NCI-H226 (cell line): ENCODE data around the gene HSF2.
"Not testable (repeated sequence)": the region's sequence is repeated elsewhere in the genome, so short reads cannot be mapped to it uniquely, and the experiment has no call there.

ENCODE experiments used
- DNase-seq: peaks from one replicate; pipeline ENCODE4 v3.0.0-alpha.2; 2015

Gene HSF2

DNA sequence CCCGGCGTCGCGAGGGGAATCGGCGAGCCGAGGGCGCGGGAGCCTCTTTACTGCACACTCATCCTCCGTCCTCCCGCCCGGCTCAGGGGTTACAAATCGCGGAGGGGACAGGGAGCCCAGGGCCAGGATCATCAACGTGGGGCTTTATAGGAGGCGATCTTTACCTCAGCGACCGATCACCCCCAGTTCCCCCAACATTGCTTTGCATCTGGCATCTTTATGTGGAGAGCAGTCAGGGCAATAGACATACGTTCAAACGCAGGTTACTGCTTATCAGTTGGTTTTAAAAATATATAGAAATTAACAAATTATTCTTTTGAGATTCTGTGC lies 634 bp downstream of the HSF2 start:
- DNase-seq: no peak

DNA sequence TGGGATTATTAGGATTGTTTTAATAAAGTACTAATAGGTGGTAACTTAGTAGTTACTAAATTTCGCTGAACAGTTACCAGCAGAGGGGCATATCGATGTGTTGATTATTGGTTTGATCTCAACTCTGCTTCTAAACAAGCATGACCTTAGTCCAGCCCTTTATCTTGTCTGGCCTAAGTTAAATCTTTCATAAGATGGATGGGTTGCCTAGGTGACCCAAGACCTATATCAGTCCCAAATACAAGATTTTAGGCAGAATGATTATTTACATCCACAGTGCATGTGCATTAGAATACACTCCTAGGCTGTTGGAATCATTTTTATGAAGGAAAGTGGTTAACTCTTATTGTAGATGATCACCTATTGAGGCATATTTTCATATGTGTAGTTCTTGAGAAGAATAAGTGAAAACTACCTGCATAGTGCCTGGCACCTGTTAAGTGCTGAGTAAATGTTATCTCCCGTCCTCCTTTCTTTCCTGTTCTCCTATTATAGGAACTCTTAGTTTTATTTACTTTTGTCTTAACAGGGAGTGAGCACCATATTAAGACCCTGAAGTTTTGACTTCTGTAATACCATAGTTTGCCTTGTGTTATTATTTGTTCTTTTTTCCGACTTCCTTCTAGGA lies 1.1 kb downstream of the HSF2 start:
- no peak for DNase-seq

DNA sequence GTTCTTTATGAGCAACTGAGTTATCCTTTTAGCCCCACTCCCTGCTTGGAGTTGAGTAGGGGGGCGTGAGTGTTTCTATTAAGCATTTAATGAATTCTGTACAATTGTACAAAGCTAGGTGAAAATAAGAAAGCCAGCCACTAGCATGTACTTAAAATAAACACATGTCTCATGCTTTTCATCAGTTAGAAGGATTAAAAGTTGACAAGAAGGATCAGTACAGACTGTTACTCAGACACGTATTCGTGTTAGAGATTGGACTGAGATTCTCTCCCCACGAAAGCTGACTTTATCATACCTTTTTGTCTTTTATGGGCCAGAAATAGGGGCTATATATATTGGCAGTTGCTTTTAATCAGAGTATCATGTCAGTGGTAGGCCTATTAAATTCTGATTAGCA lies 1.7 kb downstream of the HSF2 start:
- DNase-seq: no peak

DNA sequence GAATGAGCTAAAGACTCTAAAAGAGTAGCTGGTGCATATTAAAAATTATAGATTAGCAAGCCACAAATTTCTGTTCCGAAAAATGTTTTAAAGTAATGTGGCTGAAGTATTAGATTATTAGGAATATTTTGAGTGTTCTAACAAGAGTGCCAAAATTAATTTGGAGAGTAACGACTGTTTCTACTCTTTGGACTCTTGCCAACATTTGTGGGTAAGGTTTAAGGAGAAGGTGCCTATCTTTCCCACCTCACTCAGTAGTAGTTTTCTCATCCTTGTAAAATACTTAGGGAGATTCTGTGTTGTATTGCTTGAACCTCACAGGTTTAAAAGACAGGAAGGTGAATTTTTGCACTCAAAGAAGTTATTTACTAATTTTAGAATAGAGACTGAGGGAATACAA lies 5.0 kb downstream of the HSF2 start:
- no peak for DNase-seq

DNA sequence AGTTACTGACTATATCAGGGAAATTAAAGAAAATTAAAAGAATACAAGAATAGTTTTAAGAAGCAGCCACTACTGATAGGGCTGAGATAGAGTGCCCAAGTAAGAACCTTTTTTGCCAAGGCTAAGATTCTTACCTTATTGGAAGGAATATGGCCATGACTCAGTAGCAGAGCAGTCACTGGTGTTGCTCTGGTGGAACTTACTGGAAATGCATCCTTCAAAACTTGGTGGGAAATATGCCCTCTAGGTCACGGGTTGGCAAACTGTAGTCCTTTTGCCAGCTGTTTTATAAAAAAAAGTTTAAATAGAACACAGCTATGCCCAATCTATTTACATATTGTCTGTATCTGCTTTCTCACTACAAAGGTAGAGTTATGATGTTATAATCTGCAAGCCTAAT lies 6.0 kb downstream of the HSF2 start:
- DNase-seq: peak; percentile 10

DNA sequence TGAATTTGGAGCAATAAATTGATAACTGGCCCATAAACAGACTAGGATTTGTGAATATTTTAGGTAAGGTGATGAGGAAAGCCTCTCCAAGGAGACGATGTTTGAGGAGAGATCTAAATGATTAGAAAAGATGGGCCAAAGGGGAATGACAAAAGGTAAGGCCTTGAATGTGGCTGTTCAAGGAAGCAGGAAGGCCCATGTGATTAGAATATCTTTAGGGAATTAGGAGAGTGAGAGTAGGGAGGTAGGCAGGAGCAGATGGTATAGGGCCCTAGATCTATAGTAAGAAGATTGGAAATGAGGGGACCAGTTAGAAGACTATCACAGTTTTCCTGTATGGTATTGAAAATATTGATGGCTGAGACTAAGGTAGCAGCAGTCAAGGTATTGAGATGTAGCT lies 6.7 kb downstream of the HSF2 start:
- no peak for DNase-seq

DNA sequence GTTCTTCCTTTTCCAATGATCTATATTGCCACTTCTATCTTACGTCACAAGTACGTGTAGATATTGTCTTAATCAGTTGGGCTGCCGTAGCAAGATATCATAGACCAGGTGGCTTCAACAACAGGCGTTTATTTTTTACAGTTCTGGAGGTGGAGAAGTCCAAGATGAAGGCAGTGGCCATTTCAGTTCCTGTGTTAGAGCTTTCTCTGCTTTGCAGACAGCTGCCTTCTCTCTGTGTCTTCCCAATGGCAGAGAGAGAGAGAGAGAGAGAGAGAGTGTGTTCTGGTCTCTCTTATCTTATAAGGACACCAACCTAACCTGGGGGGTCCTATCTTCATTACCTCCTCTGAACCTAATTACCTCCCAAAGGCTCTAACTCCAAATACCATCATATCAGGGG lies 8.3 kb downstream of the HSF2 start:
- DNase-seq: no peak

DNA sequence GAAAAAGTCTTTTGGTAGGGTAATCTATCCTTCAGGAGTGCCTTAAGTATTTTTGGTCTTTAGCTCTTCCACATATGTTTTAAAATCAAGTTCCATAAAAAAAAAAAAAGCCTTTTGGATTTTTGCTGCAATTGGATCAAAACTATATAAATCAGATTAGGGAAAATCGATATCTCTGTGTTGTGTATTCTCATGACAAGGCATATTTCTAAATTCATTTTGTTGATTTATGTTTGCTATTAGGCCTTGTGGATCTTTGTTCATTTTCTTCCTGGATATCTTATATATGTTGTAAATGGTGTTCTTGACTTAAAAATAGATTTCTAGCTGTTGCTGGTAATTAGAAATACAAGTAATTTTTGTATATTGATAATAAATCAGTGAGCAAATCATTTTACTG lies 8.8 kb downstream of the HSF2 start:
- DNase-seq: no peak

DNA sequence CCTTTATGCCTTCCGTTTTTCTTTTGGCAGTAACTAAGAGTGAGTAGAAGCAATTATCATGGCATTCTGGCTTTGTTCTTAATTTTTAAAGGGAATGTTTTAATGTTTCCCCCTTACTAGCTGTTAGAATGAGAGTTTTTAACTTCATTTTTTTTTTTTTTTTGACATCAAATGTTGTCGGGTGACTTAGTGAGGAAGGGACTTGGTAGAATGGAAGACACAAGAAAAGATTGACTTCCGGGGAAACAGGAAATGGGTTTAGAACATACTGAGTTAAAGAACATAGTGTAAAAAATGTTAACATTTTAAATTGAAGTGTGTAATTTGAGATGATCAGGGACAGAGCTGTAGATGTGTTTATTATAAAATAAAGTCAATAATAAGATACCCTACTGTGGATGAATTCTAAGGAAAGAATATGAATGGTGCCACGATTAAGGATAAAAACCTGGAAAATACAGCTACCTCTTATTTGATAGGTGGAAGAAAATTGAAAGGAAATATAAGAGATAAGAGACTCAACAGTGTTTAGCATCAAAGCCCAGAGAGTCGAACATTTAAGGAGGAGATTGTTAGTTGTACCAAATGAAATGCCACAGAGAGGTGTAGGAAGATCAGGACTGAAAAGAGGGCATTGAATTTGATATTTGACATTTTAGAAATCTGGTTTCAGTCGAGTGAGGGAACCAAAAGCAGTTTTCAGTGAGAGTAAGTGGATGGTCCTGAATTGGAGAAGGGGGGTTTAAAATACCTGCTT lies 9.4 kb downstream of the HSF2 start:
- DNase-seq: no peak

DNA sequence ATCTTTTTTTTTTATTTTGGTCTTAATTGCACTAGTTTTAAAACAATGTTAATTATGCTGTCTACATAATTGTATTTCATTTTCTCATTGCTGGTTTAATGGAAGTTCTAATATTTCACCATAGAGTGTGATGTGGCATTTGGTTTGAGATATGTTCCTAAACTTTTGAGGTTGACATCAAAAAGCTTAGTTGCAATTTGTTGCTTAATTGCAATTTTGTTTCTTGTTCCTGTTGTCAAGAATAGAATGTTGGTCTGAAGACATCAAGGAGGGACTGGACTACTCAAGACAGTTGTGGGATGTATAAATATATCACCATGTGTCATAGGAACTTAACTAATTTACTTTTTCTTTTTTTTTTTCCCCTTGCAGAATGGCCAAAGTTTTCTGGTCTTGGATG lies 12.5 kb downstream of the HSF2 start:
- DNase-seq: no peak

DNA sequence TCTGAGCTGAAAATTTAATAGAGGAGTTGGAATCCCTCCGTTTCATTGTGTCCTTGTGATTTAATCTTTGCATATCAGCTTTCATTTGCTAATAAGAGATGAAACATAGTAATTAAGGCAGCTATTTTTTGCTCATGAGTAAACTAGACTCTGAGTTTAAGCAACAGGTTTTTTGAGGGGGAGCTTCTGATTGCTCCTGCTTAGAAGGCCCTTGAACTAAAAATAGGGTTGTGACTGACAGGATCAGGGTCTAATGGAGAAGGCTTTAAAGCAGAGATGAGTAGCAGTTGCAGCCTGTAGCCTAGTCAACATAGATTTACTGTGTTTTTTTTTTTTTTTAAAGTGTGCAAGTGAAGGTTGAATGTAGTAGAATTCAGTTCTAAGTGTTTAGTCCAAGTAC lies 17.4 kb downstream of the HSF2 start:
- DNase-seq: no peak

DNA sequence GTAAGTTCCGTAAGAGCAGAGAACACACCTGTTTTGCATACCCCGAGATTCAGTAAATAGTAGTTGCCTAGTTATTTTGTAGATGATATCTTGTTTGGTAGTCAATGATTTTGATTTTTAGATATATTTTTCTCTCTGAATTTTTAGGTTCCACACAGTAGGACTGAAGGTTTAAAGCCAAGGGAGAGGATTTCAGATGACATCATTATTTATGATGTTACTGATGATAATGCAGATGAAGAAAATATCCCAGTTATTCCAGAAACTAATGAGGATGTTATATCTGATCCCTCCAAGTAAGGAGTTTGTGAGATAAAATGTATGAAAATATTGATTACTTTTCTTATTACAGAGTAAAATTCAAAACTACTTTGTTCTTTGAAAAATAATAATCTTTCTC lies 22.6 kb downstream of the HSF2 start:
- no peak for DNase-seq

DNA sequence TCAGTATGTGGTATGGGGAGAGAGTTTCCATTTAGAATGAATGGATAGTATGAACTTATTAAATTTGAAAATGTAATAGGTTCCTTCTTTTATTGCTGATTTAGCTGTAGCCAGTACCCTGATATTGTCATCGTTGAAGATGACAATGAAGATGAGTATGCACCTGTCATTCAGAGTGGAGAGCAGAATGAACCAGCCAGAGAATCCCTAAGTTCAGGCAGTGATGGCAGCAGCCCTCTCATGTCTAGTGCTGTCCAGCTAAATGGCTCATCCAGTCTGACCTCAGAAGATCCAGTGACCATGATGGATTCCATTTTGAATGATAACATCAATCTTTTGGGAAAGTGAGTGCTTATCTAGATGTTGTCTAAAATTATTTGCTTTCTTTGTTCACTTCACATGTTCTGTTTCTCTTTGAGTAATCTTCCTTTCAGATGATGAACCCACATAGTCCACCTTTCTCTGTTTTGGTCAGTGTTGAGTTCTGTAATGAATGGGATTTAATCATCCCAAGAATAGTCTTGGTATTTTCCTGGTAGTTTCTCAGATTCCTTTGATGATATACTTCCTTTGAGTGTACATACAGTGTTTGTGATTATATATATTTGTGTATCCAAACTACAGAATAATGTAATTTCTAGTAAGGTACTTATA lies 23.3 kb downstream of the HSF2 start:
- DNase-seq: no peak

DNA sequence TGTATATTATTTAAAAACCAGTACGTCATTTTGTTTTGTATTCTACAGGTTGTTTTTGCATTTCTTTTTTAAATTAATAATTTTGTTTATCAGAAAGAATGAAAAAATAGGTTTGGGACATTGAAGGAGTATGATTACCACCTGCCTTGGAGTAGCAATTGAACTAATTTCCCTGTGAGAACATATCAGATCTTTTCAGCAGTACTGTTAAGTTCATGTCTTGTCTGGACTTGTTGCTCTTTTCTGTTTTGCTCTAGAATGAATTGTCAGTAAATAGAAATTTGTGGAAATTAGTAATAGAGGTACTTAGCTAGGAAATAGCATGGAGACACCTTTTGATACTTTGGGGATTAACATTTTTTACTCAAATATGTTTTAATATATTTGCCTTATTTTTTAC lies 24.3 kb downstream of the HSF2 start:
- DNase-seq: no peak

DNA sequence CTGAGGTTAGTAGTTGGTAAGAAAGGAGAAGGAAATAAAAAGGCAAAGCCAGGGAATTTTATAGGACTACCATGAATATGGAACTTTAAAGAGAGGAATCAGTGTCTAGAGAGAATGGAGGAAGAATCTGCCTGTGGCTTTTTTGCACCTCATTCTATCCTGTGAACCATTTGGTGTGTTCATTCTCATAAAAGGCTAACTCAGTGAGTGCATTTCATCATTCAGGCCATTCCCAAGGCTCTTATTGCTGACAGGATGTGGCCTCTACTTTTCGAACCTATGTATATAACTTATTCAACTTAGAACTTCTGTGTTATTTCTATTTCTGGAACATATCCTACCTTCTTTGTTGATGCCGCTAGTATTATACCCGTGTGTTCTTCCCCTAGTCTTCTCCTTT lies 27.1 kb downstream of the HSF2 start:
- no peak for DNase-seq

DNA sequence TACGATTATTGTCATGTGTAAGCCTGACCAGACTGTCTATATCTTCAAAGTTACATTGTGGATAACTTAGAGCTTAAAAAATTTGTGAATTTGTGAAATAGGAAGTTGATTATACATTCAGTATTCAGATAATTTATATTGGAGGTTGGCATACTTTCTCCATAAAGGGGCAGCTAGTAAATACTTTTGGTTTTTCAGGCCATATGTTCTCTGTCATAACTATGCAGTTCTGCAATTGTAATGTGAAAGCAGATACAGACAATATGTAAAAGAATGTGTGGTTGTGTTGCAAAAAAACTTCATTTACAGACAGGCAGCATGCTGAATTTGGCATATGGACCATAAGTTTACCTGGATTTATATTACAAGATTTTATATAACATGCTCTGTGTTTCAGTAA lies 29.3 kb downstream of the HSF2 start:
- no peak for DNase-seq

DNA sequence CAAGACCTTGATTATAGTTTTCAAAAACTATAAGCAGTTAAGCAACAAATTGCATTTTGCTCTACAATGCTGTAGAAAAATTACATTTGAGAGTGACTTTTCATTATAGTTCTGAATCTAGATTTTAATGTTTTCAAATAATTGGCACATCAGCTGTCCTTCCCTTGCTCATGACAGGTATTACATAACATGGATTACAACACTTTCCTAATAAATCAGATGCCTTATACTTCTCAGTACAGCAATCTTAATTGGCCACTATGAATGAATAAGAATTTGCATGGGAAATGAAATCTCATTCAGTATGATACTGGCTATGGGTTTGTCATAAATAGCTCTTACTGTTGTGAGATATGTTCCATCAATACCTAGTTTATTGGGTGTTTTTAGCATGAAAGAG lies 29.9 kb downstream of the HSF2 start:
- DNase-seq: no peak

DNA sequence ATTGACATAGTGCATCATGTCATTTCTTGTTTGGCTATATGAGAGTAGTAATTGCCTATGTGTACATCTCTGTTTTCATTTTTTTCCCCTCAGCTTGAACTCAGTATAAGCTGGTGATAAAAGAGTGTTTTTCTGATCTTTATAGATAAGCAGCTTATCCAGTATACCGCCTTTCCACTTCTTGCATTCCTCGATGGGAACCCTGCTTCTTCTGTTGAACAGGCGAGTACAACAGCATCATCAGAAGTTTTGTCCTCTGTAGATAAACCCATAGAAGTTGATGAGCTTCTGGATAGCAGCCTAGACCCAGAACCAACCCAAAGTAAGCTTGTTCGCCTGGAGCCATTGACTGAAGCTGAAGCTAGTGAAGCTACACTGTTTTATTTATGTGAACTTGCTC lies 32.3 kb downstream of the HSF2 start:
- no peak for DNase-seq

DNA sequence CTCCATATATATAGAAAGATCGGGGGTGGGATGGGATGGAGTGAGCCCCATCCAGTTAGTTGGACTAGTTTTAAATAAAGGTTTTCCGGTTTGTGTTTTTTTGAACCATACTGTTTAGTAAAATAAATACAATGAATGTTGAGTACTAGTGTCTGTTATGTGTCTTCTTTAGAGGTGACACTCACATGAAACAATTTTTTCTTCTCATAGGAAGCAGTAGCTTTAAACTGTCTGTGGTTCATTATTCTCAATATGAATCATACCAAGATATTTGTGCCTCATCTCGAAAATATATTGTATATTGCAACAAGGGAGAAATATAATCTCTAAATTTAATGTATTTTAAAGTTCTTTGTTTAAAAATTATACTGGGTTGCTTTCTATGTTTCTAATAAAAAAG lies 33.4 kb downstream of the HSF2 start:
- no peak for DNase-seq

DNA sequence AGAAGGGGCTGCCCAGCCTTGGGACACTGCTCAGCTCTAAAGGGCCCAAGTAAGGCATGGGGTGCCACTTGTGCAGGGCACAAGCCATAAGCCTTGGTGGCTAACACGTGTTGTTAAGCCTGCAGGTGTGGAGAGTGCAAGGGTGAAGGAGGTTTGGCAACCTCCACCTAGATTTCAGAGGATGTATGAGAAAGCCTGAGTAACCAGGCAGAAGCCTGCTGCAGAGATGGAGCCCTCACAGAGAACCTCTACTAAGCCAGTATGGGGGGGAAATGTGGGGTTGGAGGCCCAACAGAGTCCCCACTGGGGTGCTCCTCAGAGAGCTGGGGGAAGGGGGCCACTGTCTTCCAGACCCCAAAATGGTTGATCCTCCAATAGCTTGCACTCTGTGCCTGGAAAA lies 39.5 kb downstream of the HSF2 start:
- DNase-seq: no peak

DNA sequence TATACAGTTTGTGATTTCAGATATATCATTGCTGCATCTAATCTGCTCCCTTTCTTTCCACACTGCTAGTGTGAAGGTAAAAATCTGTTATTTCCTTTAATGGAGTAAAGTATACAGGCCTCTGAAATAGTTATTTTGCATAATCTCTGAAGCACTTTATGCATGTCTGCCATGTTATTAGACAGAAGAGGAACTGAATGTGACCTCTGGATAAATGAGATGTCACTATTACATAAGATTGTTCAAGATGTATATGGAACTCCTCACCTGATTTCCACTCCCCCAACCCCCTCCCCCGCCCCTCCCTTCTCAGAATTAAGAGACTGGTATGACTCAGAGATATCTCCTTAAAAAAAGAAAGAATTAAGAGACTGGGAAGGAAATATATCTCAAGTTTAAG lies 45.8 kb downstream of the HSF2 start:
- no peak for DNase-seq

DNA sequence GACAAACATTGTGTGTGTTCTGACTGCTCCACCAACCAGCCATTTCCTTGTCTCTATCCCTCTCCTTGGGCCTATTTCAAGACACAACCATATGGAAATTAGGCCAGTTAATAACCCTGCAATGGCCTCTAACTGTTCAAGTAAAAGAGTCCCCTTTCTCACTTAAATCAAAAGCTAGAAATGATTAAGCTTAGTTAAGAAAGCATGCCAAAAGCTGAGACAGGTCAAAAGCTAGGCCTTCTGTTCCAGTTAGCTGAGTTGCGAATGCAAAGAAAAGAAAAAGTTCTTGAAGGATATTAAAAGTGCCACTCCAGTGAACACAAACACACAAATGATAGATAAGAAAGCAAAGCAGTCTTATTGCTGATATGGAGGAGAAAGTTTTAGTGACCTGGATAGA lies 49.6 kb downstream of the HSF2 start:
- no peak for DNase-seq

DNA sequence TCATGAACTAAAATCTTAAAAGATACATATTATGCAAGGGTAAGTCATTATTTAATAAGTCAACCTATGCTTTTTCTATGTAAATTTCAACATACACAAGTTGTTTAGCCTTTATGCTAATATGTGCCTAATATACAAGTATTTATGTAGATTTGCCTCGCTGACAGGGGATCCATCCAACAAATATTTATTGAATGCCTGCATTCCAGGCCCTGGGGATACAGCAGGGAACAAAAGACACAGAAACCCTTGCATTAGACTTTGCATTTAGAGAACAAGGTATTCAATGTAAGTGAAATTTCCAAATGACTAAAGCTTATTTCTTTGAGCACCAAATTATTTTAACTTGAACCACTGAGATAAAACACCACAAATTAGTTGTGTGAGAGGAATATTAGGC lies 53.1 kb downstream of the HSF2 start:
- no peak for DNase-seq

DNA sequence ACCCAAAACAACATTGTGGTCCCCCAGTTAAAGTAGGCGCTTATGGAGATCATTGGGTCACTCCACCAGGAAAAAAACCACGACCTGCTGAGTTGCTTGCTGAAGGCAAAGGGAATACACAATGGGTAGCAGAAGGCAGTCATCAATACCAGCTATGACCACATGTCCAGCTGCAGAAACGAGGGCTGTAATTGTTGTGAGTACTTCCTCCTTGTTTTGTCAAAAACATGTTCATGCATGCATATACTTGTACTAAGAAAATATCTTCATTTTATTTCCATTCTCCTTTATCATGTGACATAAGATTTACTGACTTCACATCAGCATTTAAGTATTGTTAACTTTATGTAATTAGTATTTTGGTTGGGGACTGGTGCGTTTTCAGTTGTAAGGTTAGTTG lies 55.2 kb downstream of the HSF2 start:
- no peak for DNase-seq

DNA sequence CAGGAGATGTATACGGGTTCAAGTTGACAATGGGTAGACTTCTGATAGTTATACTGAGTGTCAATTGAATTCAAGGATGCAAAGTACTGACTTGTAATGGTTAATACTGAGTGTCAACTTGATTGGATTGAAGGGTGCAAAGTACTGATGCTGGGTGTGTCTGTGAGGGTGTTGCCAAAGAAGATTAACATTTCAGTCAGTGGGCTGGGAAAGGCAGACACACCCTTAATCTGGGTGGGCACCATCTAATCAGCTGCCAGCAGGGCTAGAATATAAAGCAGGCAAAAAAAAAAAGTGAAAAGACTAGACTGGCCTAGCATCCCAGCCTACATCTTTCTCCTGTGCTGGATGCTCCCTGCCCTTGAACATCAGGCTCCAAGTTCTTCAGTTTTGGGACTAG lies 55.7 kb downstream of the HSF2 start:
- not testable (repeated sequence) for DNase-seq
